ENCODE measurements around the gene VAMP3. TPM values are rescaled to one million over a fixed set of nuclear protein-coding genes. Genes with fewer than 3 reads are reported as not detected.
"Not testable (repeated sequence)": the region's sequence is repeated elsewhere in the genome, so short reads cannot be mapped to it uniquely, and the experiment has no call there.

Gene VAMP3
- polyA plus RNA-seq, 3 donors = 101 to 108 (median 104) TPM

DNA sequence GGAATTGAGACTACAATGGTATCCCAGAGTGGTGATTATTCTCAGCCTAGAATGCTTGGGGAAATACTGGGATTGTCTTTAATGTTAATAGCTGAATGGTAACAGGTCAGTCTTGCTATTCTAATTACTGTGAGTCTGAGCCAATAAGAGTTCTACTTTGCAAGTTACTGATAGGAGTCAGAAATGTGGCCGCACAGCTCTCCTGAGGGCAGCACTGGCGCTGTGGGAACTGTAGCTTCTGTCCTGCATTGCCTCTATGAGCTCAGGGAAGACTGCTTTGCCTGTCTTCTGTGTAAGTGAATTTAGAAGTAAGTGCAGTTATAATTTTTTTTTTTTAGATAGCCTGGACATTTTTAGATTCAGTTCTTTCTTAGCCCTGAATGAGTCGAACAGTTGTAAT, 10.0 kb upstream of the VAMP3 start:
- no peak for DNase-seq (ENCODE audit: low read depth in 3 of 3, low spot score in 2 of 3)

- no peak for DNase-seq (ENCODE audit: low read depth in 3 of 3, low spot score in 2 of 3)
These were observed 3.9 kb upstream of the VAMP3 start for GRCh38 chr1:7767176-7767575.

GRCh38 chr1:7768583-7768982, 2.5 kb upstream of the VAMP3 start:
- DNase-seq (ENCODE audit: low read depth in 3 of 3, low spot score in 2 of 3) = no peak

DNA sequence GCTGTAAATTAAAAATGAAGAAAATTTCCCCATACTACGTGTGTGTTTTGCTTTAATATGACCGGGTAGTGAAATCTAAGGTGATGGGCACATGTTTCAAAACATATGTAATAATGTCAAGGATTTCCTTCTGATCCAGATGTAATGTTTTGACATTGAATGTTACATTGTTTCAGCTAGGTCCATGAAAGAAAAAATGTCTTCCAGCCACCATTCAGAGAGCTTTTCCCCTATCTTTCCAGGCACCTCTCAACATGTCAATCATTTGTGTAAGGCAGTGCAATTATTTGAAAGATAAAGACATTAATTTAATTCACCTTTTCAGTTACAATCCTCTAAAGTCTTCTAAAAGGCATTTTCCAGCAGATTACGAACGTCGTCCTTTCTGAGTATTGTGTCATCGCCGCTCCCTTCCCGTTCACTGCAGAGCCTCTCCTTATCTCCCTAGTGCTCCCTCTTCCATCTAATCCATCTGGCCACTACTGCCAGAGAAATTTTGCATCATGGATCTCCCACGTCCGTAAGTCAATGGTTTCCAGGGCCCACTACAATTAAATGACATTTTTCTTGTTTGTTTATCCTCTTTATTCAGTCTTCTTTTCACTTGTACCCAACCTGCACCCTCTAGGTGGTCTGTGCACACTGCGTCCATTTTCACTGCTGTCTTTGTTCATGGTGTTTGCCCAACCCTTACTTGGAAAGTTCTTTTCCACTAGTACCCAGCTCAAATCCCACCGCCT, 1.3 kb upstream of the VAMP3 start:
- DNase-seq (ENCODE audit: low read depth in 3 of 3, low spot score in 2 of 3) = no peak

- DNase-seq (ENCODE audit: low read depth in 3 of 3, low spot score in 2 of 3) = peak in 1 of 3 donors; percentile 18
These were observed 463 bp upstream of the VAMP3 start for GRCh38 chr1:7770669-7770996.

DNA sequence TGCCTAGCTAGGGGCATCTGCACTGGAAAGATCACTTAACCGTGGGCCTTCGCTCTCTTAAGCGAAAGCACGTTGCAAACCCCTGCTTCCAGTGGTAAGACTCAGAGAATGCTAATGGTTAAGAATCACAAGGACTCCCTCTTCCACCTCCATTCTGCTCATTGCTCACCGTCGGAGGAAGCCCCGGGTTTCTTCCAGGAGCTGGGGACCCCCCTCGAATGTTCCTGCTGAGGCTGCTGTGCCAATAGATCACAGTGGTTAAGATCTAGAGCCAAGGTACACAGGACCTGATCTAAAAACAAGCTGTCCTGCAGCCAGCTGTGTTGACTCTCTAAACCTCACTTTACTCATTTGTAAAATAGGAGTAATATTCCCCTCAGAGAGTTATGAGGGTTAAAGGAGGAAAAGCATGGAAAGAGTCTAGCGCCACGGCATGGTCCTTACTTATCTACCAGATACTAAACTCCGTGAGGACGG, 765 bp downstream of the VAMP3 start:
- no peak for DNase-seq (ENCODE audit: low read depth in 3 of 3, low spot score in 2 of 3)

GRCh38 chr1:7777591-7777990, 6.5 kb downstream of the VAMP3 start:
- DNase-seq (ENCODE audit: low read depth in 3 of 3, low spot score in 2 of 3) = no peak

- DNase-seq (ENCODE audit: low read depth in 3 of 3, low spot score in 2 of 3) = no peak
These were observed 7.1 kb downstream of the VAMP3 start for GRCh38 chr1:7778133-7778628.

- no peak for DNase-seq (ENCODE audit: low read depth in 3 of 3, low spot score in 2 of 3)
These were observed 9.9 kb downstream of the VAMP3 start for GRCh38 chr1:7780976-7781375.

- DNase-seq (ENCODE audit: low read depth in 3 of 3, low spot score in 2 of 3) = no peak
These were observed 10.4 kb downstream of the VAMP3 start for GRCh38 chr1:7781501-7781900.

DNA sequence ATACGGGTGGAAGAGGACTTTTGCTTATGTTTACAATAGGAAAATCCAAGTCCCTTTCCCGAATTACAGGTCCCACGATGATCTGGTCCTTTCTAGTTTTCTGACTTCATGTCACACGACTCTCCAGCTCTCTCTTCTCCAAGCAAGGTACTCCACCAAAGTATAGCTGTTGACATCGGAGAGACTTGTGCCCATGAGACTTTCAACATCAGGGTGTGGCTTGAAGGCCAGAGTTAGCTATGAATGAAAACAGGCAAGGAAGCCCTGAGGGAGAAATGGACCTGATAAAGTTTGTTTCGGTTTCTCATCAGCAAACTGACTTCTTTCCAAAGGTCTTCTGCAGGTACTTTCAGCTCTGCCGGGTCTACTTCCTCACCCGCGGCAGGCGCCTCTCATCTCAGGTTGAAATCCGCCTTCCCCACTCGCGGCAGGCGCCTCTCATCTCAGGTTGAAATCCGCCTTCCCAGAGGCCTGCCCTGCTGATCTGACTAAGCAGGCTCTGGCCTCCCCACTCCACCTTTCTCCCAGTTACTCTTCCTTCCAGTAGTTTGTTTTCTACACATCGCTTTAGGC, 10.9 kb downstream of the VAMP3 start:
- no peak for DNase-seq (ENCODE audit: low read depth in 3 of 3, low spot score in 2 of 3)

GRCh38 chr1:7783178-7783711, 12.1 kb downstream of the VAMP3 start:
- no peak for DNase-seq (ENCODE audit: low read depth in 3 of 3, low spot score in 2 of 3)

- peak; percentile 88 to 93 (median 91) for DNase-seq (ENCODE audit: low read depth in 3 of 3, low spot score in 2 of 3)
These were observed 12.9 kb downstream of the VAMP3 start, which contains the start of gene PER3 for GRCh38 chr1:7783826-7784491. TSS of gene PER3 (plus strand) at chr1:7784291. CDS start at chr1:7784878, 587 bp downstream.

DNA sequence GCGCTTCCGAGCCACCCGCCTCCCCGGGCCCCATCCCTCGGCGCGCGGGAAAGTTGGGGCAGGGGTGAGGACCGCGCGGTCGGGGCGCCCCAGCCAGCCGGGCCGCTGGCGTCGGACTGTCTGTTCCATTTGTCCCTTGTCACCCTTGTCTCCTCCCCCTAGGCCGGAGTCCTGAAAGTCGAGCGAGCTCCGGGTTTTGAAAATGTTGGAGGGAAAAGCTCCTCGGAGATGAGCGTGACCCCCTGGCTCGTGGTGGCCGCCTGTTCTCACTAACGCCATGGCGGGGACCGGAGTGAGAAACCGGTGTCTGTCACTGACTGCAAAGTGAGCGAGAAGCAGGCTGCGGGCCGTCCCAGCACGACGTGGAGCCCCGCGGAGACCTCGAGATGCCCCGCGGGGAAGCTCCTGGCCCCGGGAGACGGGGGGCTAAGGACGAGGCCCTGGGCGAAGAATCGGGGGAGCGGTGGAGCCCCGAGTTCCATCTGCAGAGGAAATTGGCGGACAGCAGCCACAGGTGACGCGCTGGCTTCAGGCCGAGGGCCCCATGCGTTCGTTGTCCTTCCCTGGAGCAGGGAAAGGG, 13.5 kb downstream of the VAMP3 start:
- DNase-seq (ENCODE audit: low read depth in 3 of 3, low spot score in 2 of 3) = no peak

DNA sequence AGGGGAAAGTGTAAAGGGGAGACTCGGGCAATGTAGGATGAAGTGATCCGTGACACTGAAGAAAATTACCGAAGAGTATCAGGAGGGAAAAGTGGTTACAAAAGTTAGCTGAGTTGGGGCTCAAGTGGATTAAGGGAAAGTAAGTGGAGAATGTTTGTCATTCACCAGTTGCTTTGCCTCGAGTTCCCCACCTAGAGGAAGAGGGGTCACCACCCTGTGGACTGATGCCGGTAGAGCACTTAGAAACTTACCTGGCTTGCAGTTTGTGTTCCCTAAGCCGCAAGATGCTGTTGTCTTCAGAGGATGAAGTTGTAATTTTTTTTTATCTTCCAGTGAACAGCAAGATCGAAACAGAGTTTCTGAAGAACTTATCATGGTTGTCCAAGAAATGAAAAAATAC, 14.0 kb downstream of the VAMP3 start:
- DNase-seq (ENCODE audit: low read depth in 3 of 3, low spot score in 2 of 3) = no peak

GRCh38 chr1:7786795-7787194, 15.7 kb downstream of the VAMP3 start:
- no peak for DNase-seq (ENCODE audit: low read depth in 3 of 3, low spot score in 2 of 3)

- DNase-seq (ENCODE audit: low read depth in 3 of 3, low spot score in 2 of 3) = no peak
These were observed 18.7 kb downstream of the VAMP3 start for GRCh38 chr1:7789828-7790227.

- DNase-seq (ENCODE audit: low read depth in 3 of 3, low spot score in 2 of 3) = not testable (repeated sequence)
These were observed 19.9 kb downstream of the VAMP3 start for GRCh38 chr1:7791027-7791426.

- DNase-seq (ENCODE audit: low read depth in 3 of 3, low spot score in 2 of 3) = no peak
These were observed 24.3 kb downstream of the VAMP3 start for GRCh38 chr1:7795406-7795805.

- DNase-seq (ENCODE audit: low read depth in 3 of 3, low spot score in 2 of 3) = no peak
These were observed 34.4 kb downstream of the VAMP3 start for GRCh38 chr1:7805460-7805859.

DNA sequence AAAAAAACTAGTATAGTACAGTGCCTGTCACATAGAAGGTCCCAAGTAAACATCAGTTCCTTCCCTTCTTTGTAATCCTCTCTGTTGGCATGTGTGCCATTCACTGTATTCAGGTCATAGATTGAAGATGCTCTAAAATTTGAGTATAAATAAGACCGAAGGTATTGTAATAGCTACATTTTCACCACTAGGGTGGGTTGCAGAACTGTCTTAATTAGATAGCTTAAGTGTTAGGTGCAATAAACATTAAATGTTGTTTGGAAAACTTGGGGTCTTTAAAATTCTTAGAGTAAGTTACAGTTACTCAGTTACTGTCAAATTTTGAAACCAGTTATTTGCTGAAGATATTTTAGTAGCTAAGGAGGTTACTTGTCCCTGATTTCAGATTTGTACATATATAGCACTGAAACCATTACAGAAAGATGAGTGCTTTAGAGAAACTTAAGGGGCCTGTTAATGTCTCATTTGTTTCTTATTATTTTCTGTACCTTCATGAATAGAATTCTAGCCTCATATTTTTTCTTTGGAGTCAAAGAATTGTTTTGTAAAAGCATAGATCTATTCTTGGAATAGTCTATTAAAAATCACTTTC, 37.3 kb downstream of the VAMP3 start:
- no peak for DNase-seq (ENCODE audit: low read depth in 3 of 3, low spot score in 2 of 3)

Measured in right renal cortex interstitium (tissue), 3 donors.